HG03095 (cell line): Measurements from ENCODE around the gene ADAM12.

Source experiments
- ATAC-seq: cut with Tn5 transposase; IDR thresholded peaks from one replicate; pipeline ENCODE4 v1.9.1; 2021; ENCODE audit warnings: moderate library complexity; ENCODE audit not compliant: unreplicated experiment

ADAM12 gene

GRCh38 chr10:126090911-126091728 is 297.2 kb downstream of the ADAM12 start:
- no peak for ATAC-seq

DNA sequence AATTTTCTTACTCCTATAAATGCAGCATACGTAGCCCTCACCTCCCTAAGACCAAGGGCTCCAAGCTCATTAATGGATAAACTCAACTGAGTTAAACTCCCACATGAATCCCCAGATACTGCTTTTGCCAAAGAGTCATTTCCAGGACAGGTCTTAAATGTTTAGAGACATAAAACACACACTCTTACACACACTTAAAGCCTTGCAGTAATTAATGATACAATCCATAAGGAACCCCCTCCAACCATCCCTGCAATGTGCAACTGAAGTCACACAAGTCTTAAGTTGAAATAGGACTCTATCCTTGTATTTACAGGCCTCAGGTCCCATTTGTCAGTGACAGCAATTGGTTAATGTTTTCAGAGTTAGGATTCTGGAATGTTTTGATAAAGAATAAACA is 297.8 kb downstream of the ADAM12 start:
- ATAC-seq: no peak

DNA sequence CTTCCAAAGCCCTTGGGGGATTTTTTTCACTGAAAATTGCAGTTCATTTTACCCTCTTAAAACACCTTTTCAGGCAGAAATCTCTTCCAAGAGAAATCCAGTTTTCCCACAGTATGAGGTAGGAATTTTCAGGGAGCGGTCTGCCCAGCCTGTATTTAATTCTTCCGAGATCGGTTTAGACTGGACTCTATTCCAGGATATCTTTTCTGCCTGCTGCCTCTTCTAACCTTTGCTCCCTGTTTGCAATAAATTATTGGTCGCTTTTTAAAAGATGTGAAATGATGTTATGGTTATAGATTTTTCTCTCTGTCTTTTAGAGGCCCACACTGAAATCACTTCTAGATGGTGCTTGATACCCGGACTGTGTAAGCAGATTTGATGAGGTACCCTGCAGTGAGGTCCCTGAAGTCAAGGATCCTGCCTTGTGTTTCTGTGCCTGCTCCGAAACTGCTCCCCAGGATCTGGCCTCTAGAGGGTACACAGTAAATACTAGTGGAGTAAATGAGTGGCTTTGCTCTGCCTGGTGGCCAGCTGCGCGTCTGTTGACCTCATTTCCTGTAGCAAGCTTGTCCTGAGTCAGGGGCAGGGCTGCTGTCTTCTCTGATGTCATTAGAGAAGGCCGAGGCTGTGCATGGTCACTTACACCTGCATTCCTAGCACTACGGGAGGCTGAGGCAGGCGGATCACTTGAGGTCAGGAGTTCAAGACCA is 300.3 kb downstream of the ADAM12 start:
- ATAC-seq: no peak

DNA sequence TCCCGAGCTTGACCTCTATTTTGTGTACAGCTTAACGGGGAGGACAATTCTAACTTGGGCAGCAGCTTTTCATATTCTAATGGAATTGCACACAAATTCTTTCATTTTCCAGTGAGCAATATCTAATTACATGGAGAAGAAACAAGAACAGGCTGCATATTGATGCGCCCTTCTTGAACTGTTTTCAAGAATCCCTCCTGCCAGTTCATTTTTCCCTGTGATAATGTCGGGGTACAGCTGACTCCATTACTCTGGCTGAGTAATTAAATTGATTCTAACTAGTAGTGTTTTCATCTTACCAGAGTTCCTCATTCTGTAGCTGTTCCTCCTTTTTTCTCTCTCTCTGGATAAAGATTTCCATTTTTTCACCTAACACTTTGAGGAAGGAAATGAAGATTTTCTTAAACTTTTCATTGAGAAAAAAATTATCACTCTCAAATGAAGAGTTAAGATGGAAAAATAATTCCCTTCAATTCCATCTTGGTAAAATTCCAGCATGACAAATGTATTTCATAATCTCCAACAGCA is 301.1 kb downstream of the ADAM12 start:
- ATAC-seq: no peak

GRCh38 chr10:126085806-126086205 is 302.5 kb downstream of the ADAM12 start:
- ATAC-seq: no peak

- ATAC-seq: no peak
These were observed 303.9 kb downstream of the ADAM12 start for GRCh38 chr10:126084369-126084768.

- no peak for ATAC-seq
These were observed 305.3 kb downstream of the ADAM12 start for GRCh38 chr10:126083009-126083408.

GRCh38 chr10:126081841-126082466 is 306.3 kb downstream of the ADAM12 start:
- no peak for ATAC-seq

- ATAC-seq: no peak
These were observed 307.3 kb downstream of the ADAM12 start for GRCh38 chr10:126080879-126081411.

GRCh38 chr10:126080291-126080825 is 307.9 kb downstream of the ADAM12 start:
- no peak for ATAC-seq

GRCh38 chr10:126075009-126075408 is 313.3 kb downstream of the ADAM12 start:
- no peak for ATAC-seq

- no peak for ATAC-seq
These were observed 314.0 kb downstream of the ADAM12 start for GRCh38 chr10:126074291-126074690.

GRCh38 chr10:126073606-126074005 is 314.7 kb downstream of the ADAM12 start:
- ATAC-seq: no peak

DNA sequence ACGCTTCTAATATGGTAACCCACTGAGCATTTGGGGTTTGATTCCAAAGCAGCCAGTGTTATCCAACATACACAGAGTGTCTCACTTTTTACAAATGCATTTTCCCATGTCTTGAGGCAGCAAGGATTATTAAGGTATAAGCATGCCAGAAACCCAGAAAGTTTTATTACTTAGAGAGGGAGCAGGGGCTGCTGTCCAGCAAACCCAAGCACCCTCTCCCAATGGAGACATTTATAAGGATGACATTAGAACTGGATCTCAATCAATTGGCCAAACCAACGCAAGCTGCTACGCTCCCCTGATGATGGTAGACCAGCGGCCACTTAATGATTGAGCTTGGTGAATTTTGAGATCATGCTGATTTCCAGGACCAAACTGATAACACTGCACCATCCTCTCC is 315.7 kb downstream of the ADAM12 start:
- no peak for ATAC-seq

DNA sequence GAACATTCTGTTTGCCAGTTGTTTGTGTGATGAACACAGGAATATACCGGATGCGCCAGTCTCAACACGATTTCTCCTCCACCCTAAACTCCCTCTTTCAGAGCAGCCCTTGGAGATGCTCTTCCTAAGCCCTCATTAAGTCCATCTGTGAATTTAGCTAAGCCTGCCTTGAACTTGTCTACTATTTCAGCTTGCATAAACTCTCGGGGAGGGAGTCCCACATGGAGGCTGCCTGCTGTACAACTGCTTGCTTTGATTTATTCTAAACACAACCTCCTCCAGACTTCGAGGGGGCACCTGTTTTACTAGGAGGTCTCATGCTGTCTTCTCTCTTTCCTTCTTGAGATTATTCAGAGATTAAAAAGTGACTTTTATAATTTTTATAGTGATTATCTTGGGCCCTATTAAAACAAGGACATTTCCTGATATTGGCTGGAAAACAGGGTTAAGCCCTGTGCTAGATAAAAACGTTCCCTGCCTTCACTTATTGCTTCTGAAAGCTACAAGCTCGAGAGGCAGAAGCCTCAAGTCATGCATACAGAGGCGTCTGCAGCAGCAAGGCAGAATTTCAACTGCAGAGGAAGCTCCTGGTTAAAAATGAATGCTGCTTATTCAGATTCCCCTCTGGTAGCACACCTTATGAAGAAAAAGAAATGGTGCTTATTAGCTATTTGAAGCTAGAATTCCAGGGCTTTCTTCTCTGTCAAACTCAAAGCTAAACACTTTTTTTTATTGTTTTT is 317.6 kb downstream of the ADAM12 start:
- no peak for ATAC-seq

DNA sequence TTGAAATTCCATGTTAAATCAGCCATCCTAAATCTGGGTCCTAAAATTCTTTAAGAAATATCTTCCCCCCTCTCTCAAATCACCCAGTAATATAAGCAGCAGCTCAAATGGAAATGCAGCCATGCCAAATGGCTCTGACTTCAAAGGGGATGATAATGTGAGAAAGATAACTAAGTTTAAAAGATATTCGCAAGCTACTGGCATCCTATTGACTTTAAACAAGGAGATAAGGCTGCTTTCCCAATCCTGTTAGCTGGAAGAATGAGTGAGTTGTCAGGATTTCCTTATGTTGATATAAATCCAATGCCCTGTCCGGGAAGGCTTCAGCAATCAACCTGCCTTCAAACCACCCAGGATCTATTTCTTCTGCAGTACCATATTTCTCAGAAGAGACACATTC is 320.0 kb downstream of the ADAM12 start:
- no peak for ATAC-seq

DNA sequence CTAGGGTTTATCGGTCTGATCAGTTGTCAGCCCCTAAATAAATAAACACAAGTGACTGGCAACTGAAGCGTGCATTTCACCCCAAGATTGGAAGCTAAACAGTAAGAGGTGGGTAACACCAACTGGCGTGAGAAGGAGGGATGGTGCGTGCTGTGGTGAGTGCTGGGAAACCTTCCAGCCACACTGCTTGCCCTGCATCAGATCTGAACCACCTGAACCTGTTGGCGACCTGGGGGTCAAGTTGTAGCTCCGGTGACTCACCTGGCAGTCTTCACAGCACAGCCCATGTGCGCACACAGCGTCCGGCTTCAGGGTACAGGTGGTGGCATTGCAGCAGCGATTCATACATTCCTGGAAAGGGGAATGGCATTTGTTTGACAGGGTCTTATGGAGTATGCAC is 321.8 kb downstream of the ADAM12 start:
- ATAC-seq: no peak

DNA sequence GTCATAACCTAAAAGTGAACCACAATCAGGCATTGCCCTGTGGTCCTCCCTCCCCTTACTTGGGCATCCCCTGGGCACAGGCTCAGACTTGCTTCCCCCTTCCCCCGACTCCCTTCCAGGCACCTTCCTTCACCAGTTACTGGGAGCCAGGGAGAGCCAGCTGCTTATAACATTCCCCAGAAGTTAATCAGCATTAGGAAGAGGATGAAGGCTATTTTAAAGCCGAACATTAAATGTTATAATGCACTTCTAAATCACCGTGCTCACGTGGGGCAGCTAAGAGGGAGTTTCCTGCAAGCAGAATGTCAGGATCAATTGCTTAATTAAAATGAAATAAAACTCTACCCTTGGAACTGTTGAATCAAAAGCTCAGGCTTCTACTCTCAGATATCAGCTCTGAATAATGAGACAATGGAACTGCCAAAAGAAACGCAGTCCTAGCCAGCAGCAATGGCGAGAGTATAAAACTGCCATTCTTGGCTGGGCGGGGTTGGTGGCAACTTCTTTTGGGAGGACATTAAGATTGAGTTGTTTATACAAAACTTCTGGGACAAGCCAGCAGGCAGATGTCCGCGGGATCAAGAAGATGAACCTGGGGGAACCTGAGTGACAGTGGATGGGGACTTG is 322.4 kb downstream of the ADAM12 start:
- ATAC-seq: no peak

- ATAC-seq: no peak
These were observed 323.8 kb downstream of the ADAM12 start for GRCh38 chr10:126064512-126064911.

GRCh38 chr10:126063353-126063791 is 324.9 kb downstream of the ADAM12 start:
- ATAC-seq: no peak
